H1 (cell line): ENCODE data around the gene TSPEAR. TPM values are rescaled to one million over a fixed set of nuclear protein-coding genes. Genes with fewer than 3 reads are reported as not detected.
"Not testable (repeated sequence)": the region's sequence is repeated elsewhere in the genome, so short reads cannot be mapped to it uniquely, and the experiment has no call there.

ENCODE experiments used
- CTCF ChIA-PET: fragments of 300-600 bp; sonication (Branson Sonifier 250); formaldehyde crosslinking; loops from one replicate; lab custom pipeline; 2021; ENCODE audit not compliant: partially characterized antibody; lab: Charles Lee
- POLR2A ChIA-PET: fragments of 300-600 bp; sonication (Branson Sonifier 250); formaldehyde crosslinking; loops from one replicate; lab custom pipeline; 2021; ENCODE audit warnings: inconsistent platforms; ENCODE audit not compliant: partially characterized antibody; lab: Charles Lee
- DNase-seq, 2 experiments: peaks; one replicate each; pipeline versions ENCODE4 v3.0.0 to v3.0.0-alpha.2; 2010 to 2022; ENCODE audit warnings: low spot score in 2 of 2, low read depth in 1 of 2, mixed read lengths in 1 of 2
- FAIRE-seq: peaks from 2 replicates; lab custom pipeline; 2011; peaks lifted over from hg19 to GRCh38; lab: Jason Lieb, UNC
- H2AFZ ChIP-seq: 2 replicates; pipeline ENCODE4 v1.8.1; 2012; ENCODE audit warnings: low read length, inconsistent platforms
- H2AK5ac ChIP-seq: 2 replicates; pipeline ENCODE4 v1.6.1; 2013; ENCODE audit warnings: low read depth, low read length
- H2BK120ac ChIP-seq: replicated peaks from 2 replicates; pipeline ENCODE3; 2013; ENCODE audit warnings: low read depth, low read length, inconsistent platforms
- H2BK12ac ChIP-seq: 2 replicates; pipeline ENCODE4 v1.6.1; 2013; ENCODE audit warnings: low read depth, low read length
- H2BK15ac ChIP-seq: 2 replicates; pipeline ENCODE4 v1.6.1; 2013; ENCODE audit warnings: low read length
- H2BK20ac ChIP-seq: 2 replicates; pipeline ENCODE4 v1.6.1; 2013; ENCODE audit warnings: low read length
- H2BK5ac ChIP-seq: 2 replicates; pipeline ENCODE4 v1.6.1; 2013; ENCODE audit warnings: low read depth, low read length
- H3K14ac ChIP-seq: 2 replicates; pipeline ENCODE4 v1.6.1; 2013; ENCODE audit warnings: inconsistent platforms; ENCODE audit not compliant: insufficient read length
- H3K18ac ChIP-seq: 2 replicates; pipeline ENCODE4 v1.6.1; 2013; ENCODE audit warnings: low read length; ENCODE audit errors: extremely low read depth
- H3K23ac ChIP-seq: 2 replicates; pipeline ENCODE4 v1.6.1; 2013; ENCODE audit warnings: inconsistent platforms; ENCODE audit not compliant: insufficient read length
- H3K23me2 ChIP-seq: 2 replicates; pipeline ENCODE4 v1.6.1; 2013; ENCODE audit warnings: low read depth, low read length
- H3K27ac ChIP-seq: 2 replicates; pipeline ENCODE4 v1.6.1; 2011; ENCODE audit warnings: low read depth, low read length, inconsistent platforms
- H3K27me3 ChIP-seq, 4 experiments: replicated peaks in 1 of 4; 1 replicate in 1 of 4; 2 replicates in 3 of 4; pipeline versions ENCODE4 v1.6.1 to v1.8.1; 2011 to 2013; ENCODE audit warnings: low read length in 3 of 4, mild to moderate bottlenecking in 3 of 4, inconsistent platforms in 2 of 4, mixed read lengths in 2 of 4, moderate library complexity in 1 of 4; ENCODE audit not compliant: control insufficient read depth in 3 of 4, insufficient read depth in 3 of 4; ENCODE audit errors: extremely low read depth in 1 of 4
- H3K36me3 ChIP-seq, 4 experiments: 2 replicates each; pipeline versions ENCODE4 v1.6.1 to v1.8.1; 2011 to 2013; ENCODE audit warnings: mild to moderate bottlenecking in 4 of 4, low read length in 3 of 4, moderate library complexity in 2 of 4, control low read depth in 1 of 4, inconsistent platforms in 1 of 4; ENCODE audit not compliant: insufficient read depth in 4 of 4, control insufficient read depth in 2 of 4
- H3K4ac ChIP-seq: replicated peaks from 2 replicates; pipeline ENCODE3; 2013; ENCODE audit warnings: low read length, low read depth, mixed read lengths, inconsistent platforms; ENCODE audit not compliant: insufficient read length
- H3K4me1 ChIP-seq, 4 experiments: replicated peaks in 1 of 4; 1 replicate in 1 of 4; 2 replicates in 3 of 4; pipeline versions ENCODE4 v1.6.1 to v1.8.1; 2011 to 2013; ENCODE audit warnings: low read length in 3 of 4, inconsistent platforms in 2 of 4, mixed read lengths in 1 of 4; ENCODE audit not compliant: insufficient read depth in 4 of 4, control insufficient read depth in 3 of 4
- H3K4me2 ChIP-seq, 2 experiments: 2 replicates each; pipeline versions ENCODE4 v1.6.1 to v1.8.1; 2011 to 2013; ENCODE audit warnings: low read depth in 2 of 2, low read length in 2 of 2, control low read depth in 1 of 2, inconsistent platforms in 1 of 2, mild to moderate bottlenecking in 1 of 2; ENCODE audit not compliant: insufficient read depth in 1 of 2
- H3K4me3 ChIP-seq, 4 experiments: fragments of 200-600, 300-600 bp in 1 of 4; sonication (generic), shearing (Covaris generic), sonication (Bioruptor Twin) in 1 of 4; 2 replicates each; pipeline versions ENCODE4 v1.5.1 to v1.8.1; 2011 to 2016; ENCODE audit warnings: low read length in 4 of 4, low read depth in 3 of 4, control low read depth in 2 of 4, inconsistent platforms in 2 of 4, mild to moderate bottlenecking in 2 of 4, mixed read lengths in 1 of 4, moderate library complexity in 1 of 4; ENCODE audit not compliant: insufficient read depth in 2 of 4; ENCODE audit errors: extremely low read depth in 1 of 4
- H3K56ac ChIP-seq: replicated peaks from 2 replicates; pipeline ENCODE3; 2013; ENCODE audit warnings: low read depth, mild to moderate bottlenecking, mixed read lengths, low read length, inconsistent platforms; ENCODE audit not compliant: insufficient read length
- H3K79me1 ChIP-seq: 2 replicates; pipeline ENCODE4 v1.6.1; 2013; ENCODE audit warnings: low read depth, low read length, control low read depth
- H3K79me2 ChIP-seq, 2 experiments: 2 replicates each; pipeline versions ENCODE4 v1.6.1 to v1.8.1; 2012 to 2013; ENCODE audit warnings: low read length in 2 of 2, mild to moderate bottlenecking in 2 of 2, inconsistent platforms in 1 of 2; ENCODE audit not compliant: insufficient read depth in 2 of 2, control insufficient read depth in 1 of 2
- H3K9ac ChIP-seq, 4 experiments: replicated peaks in 1 of 4; 1 replicate in 1 of 4; 2 replicates in 3 of 4; pipeline versions ENCODE4 v1.6.1 to v1.8.1; 2011 to 2013; ENCODE audit warnings: low read depth in 3 of 4, low read length in 3 of 4, control low read depth in 2 of 4, mild to moderate bottlenecking in 2 of 4, moderate library complexity in 2 of 4, inconsistent platforms in 1 of 4; ENCODE audit errors: extremely low read depth in 1 of 4
- H3K9me3 ChIP-seq, 2 experiments: 2 replicates each; pipeline versions ENCODE4 v1.6.1 to v1.8.1; 2012 to 2013; ENCODE audit warnings: mild to moderate bottlenecking in 2 of 2, moderate library complexity in 2 of 2, control low read depth in 1 of 2, inconsistent platforms in 1 of 2, low read depth in 1 of 2, low read length in 1 of 2, mixed read lengths in 1 of 2; ENCODE audit not compliant: insufficient read depth in 2 of 2
- H4K20me1 ChIP-seq, 2 experiments: replicated peaks in 1 of 2; 2 replicates each; pipeline versions ENCODE3 to v1.8.1; 2011 to 2013; ENCODE audit warnings: inconsistent platforms in 2 of 2, low read length in 2 of 2, mild to moderate bottlenecking in 1 of 2; ENCODE audit not compliant: insufficient read depth in 2 of 2, control insufficient read depth in 1 of 2
- H4K5ac ChIP-seq: 2 replicates; pipeline ENCODE4 v1.6.1; 2013; ENCODE audit warnings: low read length, low read depth, mixed read lengths, inconsistent platforms; ENCODE audit not compliant: insufficient read length
- H4K8ac ChIP-seq: 2 replicates; pipeline ENCODE4 v1.8.0; 2013; ENCODE audit warnings: mild to moderate bottlenecking, moderate library complexity, low read length, inconsistent platforms; ENCODE audit not compliant: insufficient read depth; ENCODE audit errors: extremely low read depth
- H4K91ac ChIP-seq: replicated peaks from 2 replicates; pipeline ENCODE3; 2013; ENCODE audit warnings: low read length, mixed read lengths, inconsistent platforms; ENCODE audit not compliant: insufficient read length
- WGBS, 2 experiments: shearing (Covaris generic) in 1 of 2; methylation state at CpG; one replicate each; pipeline versions ENCODE4 v1.1.6 to v1.1.7; 2013 to 2015; ENCODE audit warnings: low lambda C conversion rate in 2 of 2, mixed read lengths in 2 of 2, inconsistent platforms in 1 of 2, low coverage in 1 of 2, missing lambda C conversion rate in 1 of 2; ENCODE audit not compliant: insufficient replicate concordance in 2 of 2, insufficient coverage in 1 of 2, insufficient read length in 1 of 2; ENCODE audit errors: extremely low coverage in 1 of 2, missing lambda C conversion rate in 1 of 2; 5-methylcytosine and 5-hydroxymethylcytosine counted together
- polyA plus RNA-seq, 7 experiments: library from polyadenylated mRNA; depleted of rRNA in 3 of 7; stranded (reverse) in 5 of 7; unstranded in 2 of 7; fragments of >200 nt in 5 of 7; fragments of 200-250 nt in 2 of 7; gene quantifications; 1 replicate in 5 of 7; 2 replicates in 1 of 7; 4 replicates in 1 of 7; pipeline versions ENCODE4 v1.2.1 to v1.2.3, GENCODE V29; 2011 to 2013; ENCODE audit warnings: missing spikeins in 2 of 7, mixed read lengths in 2 of 7
- total RNA-seq: library from RNA; stranded (reverse); fragmentation: NEBNext Ultra II Directional; extraction: Animal tissue kit (Norgen Biotek cat#: 25700); gene quantifications from 2 replicates; pipeline ENCODE4 v1.2.1, GENCODE V29; 2021

TSPEAR gene
- total and polyA plus RNA-seq, 2 of the 8 experiments (the other 6 are each of a cell fraction or from before 2014, with no cell fraction given), result 0.58 to 0.89 TPM

DNA sequence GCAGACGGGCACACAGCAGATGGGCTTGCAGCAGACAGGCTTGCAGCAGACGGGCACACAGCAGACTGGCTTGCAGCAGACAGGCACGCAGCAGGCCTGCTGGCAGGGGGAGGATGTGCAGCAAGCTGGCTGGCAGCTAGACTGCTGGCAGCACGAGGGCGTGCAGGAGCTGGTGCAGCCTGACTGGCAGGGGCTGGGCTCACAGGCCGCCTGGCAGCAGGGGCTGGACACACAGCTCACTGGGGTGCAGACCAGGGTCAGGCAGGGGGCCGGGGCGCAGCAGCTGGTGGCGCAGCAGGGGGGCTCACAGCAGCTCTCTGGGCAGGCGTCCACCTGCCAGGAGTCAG, 153.1 kb downstream of the TSPEAR start:
- H3K79me2 ChIP-seq, H3K27me3 ChIP-seq, H3K18ac ChIP-seq, H2BK20ac ChIP-seq, H2AK5ac ChIP-seq, H3K23me2 ChIP-seq, H3K9ac ChIP-seq, H3K4me1 ChIP-seq, H3K4me3 ChIP-seq, H3K4ac ChIP-seq, H3K79me1 ChIP-seq, H4K8ac ChIP-seq, POLR2A ChIA-PET, H3K36me3 ChIP-seq, H4K5ac ChIP-seq, H2BK120ac ChIP-seq, H4K20me1 ChIP-seq, H3K56ac ChIP-seq, H2BK15ac ChIP-seq, H3K9me3 ChIP-seq, H3K27ac ChIP-seq, H3K4me2 ChIP-seq, H3K14ac ChIP-seq, H2AFZ ChIP-seq, DNase-seq, FAIRE-seq, H4K91ac ChIP-seq, H3K23ac ChIP-seq: not testable (repeated sequence)
- 0 out of 2 replicates have a peak overlapping the region, but pooled peaks have one; percentile 16 for H2BK5ac ChIP-seq
- H2BK12ac ChIP-seq, result peak overlapping the region; percentile 50; the same call in 1 of the 2 replicates
- WGBS, 2 experiments, result 68% methylated on average over 8 of the region's 10 CpGs; no CpG with 5 or more reads in 1 of the 2 experiments
- CTCF ChIA-PET, result interaction anchor here (0.8 to 2.0 kb wide), 3 partner anchors 10 to 60 kb away, joined by 3 to 6 read pairs (median 5); no protein-coding TSS in a partner anchor
